B cell (primary cell): Measurements from ENCODE around the gene BRSK1. TPM values are rescaled to one million over a fixed set of nuclear protein-coding genes. Genes with fewer than 3 reads are reported as not detected.

Experiments
- ATAC-seq: fragments of 200-7000 bp; cut with Tn5 transposase; one replicate; pipeline ENCODE4 v1.10.0; 2021; ENCODE audit warnings: low read depth, mild to moderate bottlenecking, moderate number of reproducible peaks, moderate library complexity
- CTCF ChIA-PET: fragments of 350-600 bp; sonication (Branson Sonifier 250); formaldehyde crosslinking; loops from one replicate; lab custom pipeline; 2021; ENCODE audit warnings: antibody characterized with exemption, inconsistent platforms; lab: Charles Lee
- POLR2A ChIA-PET: fragments of 350-600 bp; sonication (Branson Sonifier 250); formaldehyde crosslinking; loops from one replicate; lab custom pipeline; 2021; ENCODE audit warnings: antibody characterized with exemption; lab: Charles Lee
- DNase-seq: peaks from one replicate; pipeline ENCODE4 v3.0.0; 2013
- H2AFZ ChIP-seq: 2 replicates; pipeline ENCODE4 v1.6.1; 2012; ENCODE audit warnings: mild to moderate bottlenecking, low read depth, low read length; ENCODE audit not compliant: insufficient read depth, poor library complexity, severe bottlenecking
- H3K27ac ChIP-seq, 2 donors: 1 replicate in 1 of 2; 2 replicates in 1 of 2; pipeline ENCODE4 v1.5.1; 2012 to 2013; ENCODE audit warnings: low read length in 2 of 2, mild to moderate bottlenecking in 2 of 2, moderate library complexity in 1 of 2
- H3K27me3 ChIP-seq, 4 experiments: fragments of 200-600 bp in 1 of 4; sonication (generic) in 1 of 4; replicated peaks in 1 of 4; 1 replicate in 2 of 4; 2 replicates in 2 of 4; pipeline versions ENCODE4 v1.6.1 to v1.7.0; 2013 to 2016; ENCODE audit warnings: low read length in 3 of 4, mild to moderate bottlenecking in 2 of 4, mixed read lengths in 1 of 4, moderate library complexity in 1 of 4; ENCODE audit not compliant: insufficient read depth in 4 of 4, control insufficient read depth in 3 of 4; ENCODE audit errors: control extremely low read depth in 1 of 4
- H3K36me3 ChIP-seq, 2 experiments: replicated peaks in 1 of 2; 1 replicate in 1 of 2; 2 replicates in 1 of 2; pipeline versions ENCODE4 v1.6.1 to v1.7.1; 2013; ENCODE audit warnings: low read length in 1 of 2; ENCODE audit not compliant: insufficient read depth in 2 of 2, control insufficient read depth in 1 of 2; ENCODE audit errors: control extremely low read depth in 1 of 2, extremely low read depth in 1 of 2
- H3K4me1 ChIP-seq, 2 donors: fragments of 200-600 bp in 1 of 2; sonication (generic) in 1 of 2; 1 replicate in 1 of 2; 2 replicates in 1 of 2; pipeline versions ENCODE4 v1.5.1 to v1.6.1; 2013 to 2017; ENCODE audit warnings: low read length in 2 of 2; ENCODE audit not compliant: control insufficient read depth in 2 of 2, insufficient read depth in 2 of 2
- H3K4me2 ChIP-seq: replicated peaks from 2 replicates; pipeline ENCODE3; 2012; ENCODE audit warnings: mild to moderate bottlenecking, low read depth, low read length; ENCODE audit not compliant: poor library complexity, severe bottlenecking
- H3K4me3 ChIP-seq, 5 experiments: fragments of 200-600 bp in 1 of 5; sonication (generic) in 1 of 5; 1 replicate in 3 of 5; 2 replicates in 2 of 5; pipeline versions ENCODE4 v1.5.1 to v1.7.0; 2011 to 2016; ENCODE audit warnings: low read length in 4 of 5, mild to moderate bottlenecking in 4 of 5, low read depth in 2 of 5, control low read depth in 1 of 5, moderate library complexity in 1 of 5; ENCODE audit not compliant: insufficient read depth in 1 of 5; ENCODE audit errors: control extremely low read depth in 1 of 5, extremely low read depth in 1 of 5
- H3K79me2 ChIP-seq: fragments of 200-600 bp; sonication (generic); one replicate; pipeline ENCODE4 v1.6.0; 2016; ENCODE audit warnings: low read length; ENCODE audit not compliant: control insufficient read depth, insufficient read depth
- H3K9ac ChIP-seq: fragments of 200-600 bp; sonication (generic); 2 replicates; pipeline ENCODE4 v1.6.1; 2017; ENCODE audit warnings: mild to moderate bottlenecking, low read length, moderate library complexity
- H3K9me3 ChIP-seq, 3 donors: one replicate each; pipeline versions ENCODE4 v1.6.1 to v1.7.1; 2013; ENCODE audit warnings: low read length in 2 of 3; ENCODE audit not compliant: control insufficient read depth in 2 of 3, insufficient read depth in 1 of 3; ENCODE audit errors: control extremely low read depth in 1 of 3
- H4K20me1 ChIP-seq: 2 replicates; pipeline ENCODE4 v1.6.0; 2012; ENCODE audit warnings: mild to moderate bottlenecking, low read length; ENCODE audit not compliant: insufficient read depth, control insufficient read depth, poor library complexity, severe bottlenecking
- H3K27ac Mint-ChIP-seq: one replicate; pipeline ENCODE4 v1.8.0; 2021; ENCODE audit warnings: mixed read lengths
- H3K27me3 Mint-ChIP-seq: one replicate; pipeline ENCODE4 v1.8.0; 2021; ENCODE audit warnings: mixed read lengths
- H3K4me1 Mint-ChIP-seq: one replicate; pipeline ENCODE4 v1.8.0; 2021; ENCODE audit warnings: mixed read lengths
- H3K4me3 Mint-ChIP-seq: one replicate; pipeline ENCODE4 v1.8.0; 2021; ENCODE audit warnings: mixed read lengths
- H3K9me3 Mint-ChIP-seq: one replicate; pipeline ENCODE4 v1.8.0; 2022; ENCODE audit warnings: mixed read lengths; ENCODE audit not compliant: insufficient read depth
- CTCF ChIP-seq: fragments of 200-600 bp; IDR thresholded peaks from one replicate; pipeline ENCODE4 v1.8.0; 2022; ENCODE audit warnings: antibody characterized with exemption, mild to moderate bottlenecking
- EZH2 ChIP-seq: IDR thresholded peaks from 2 replicates; pipeline ENCODE4 v1.6.1; 2012; ENCODE audit warnings: borderline replicate concordance, low read depth, mild to moderate bottlenecking, moderate library complexity, low read length; ENCODE audit not compliant: insufficient read depth, poor library complexity, severe bottlenecking
- WGBS: methylation state at CpG from one replicate; pipeline ENCODE4 v1.1.5; 2013; ENCODE audit warnings: missing lambda C conversion rate; ENCODE audit not compliant: insufficient coverage; 5-methylcytosine and 5-hydroxymethylcytosine counted together
- intact Hi-C: fragments of 100-400 bp; cut with micrococcal nuclease; formaldehyde crosslinking; loops from one replicate; pipeline ENCODE4 v1.10.0; 2022
- polyA plus RNA-seq: library from polyadenylated mRNA; depleted of rRNA; stranded (reverse); fragments of >200 nt; gene quantifications from 2 replicates; pipeline ENCODE4 v1.2.3, GENCODE V29; 2012
- total RNA-seq, 2 donors: library from RNA; stranded (reverse); fragments of 120-200 nt in 1 of 2; gene quantifications; 1 replicate in 1 of 2; 2 replicates in 1 of 2; pipeline versions ENCODE4 v1.2.3 to v1.2.4, GENCODE V29; 2013 to 2022

BRSK1 gene
- total and polyA plus RNA-seq, 2 donors (not counting 1 experiment from before 2014, with no cell fraction given) = 0.94 to 1.4 TPM

GRCh38 chr19:55339889-55340783 is 56.3 kb downstream of the BRSK1 start:
- DNase-seq (peak; percentile 52), ATAC-seq (no peak)
- POLR2A ChIA-PET = interaction anchor here (0.7 to 1.8 kb wide), 14 partner anchors 34 to 1181 kb away, joined by 3 to 12 read pairs (median 4); partner anchors contain the start of genes FIZ1, HSPBP1, LENG1 and SYT5
- Mint-ChIP-seq H3K27ac (peak overlapping the region; percentile 93), H3K4me1 (peaks cover 20% of the 10 kb centered on the region), H3K27me3 (peaks cover 16% of the 10 kb centered on the region), H3K9me3 (no peaks in the 10 kb centered on the region), H3K4me3 (peak overlapping the region; percentile 94)
- peaks cover 0 to 23% (median 9%) of the 10 kb centered on the region in 4 experiments for H3K27me3 ChIP-seq
- peak overlapping the region; percentile 31 to 68 for H3K27ac ChIP-seq
- WGBS = 3% methylated on average over 33 of the region's 44 CpGs
- intact Hi-C loops = loop anchor here (1.0 to 5.0 kb wide), 10 partner anchors 14 to 1473 kb away; partner anchors contain the start of genes COX6B2, HSPBP1, ISOC2 and MYADM
- peak overlapping the region; percentile 99 for H3K4me2 ChIP-seq
- no peak for TF ChIP-seq CTCF
- TF ChIP-seq EZH2 = no peak
- H3K36me3 ChIP-seq = peaks cover 0 to 10% of the 10 kb centered on the region in 2 experiments
- peak overlapping the region; percentile 38 for H2AFZ ChIP-seq
- peak overlapping the region; percentile 74 for H3K9ac ChIP-seq
- H3K4me3 ChIP-seq = peak overlapping the region; percentile 41 to 81 (median 59)
- peaks cover 17% of the 10 kb centered on the region for H3K79me2 ChIP-seq
- no peaks in the 10 kb centered on the region for H4K20me1 ChIP-seq
- CTCF ChIA-PET = interaction anchor here (0.6 to 1.8 kb wide), 13 partner anchors 9 to 266 kb away, joined by 3 to 12 read pairs (median 5); partner anchors contain the start of genes PPP6R1, TMEM238 and ZNF865
- peaks cover 0 to 7% (median 0%) of the 10 kb centered on the region in 3 donors for H3K9me3 ChIP-seq
- peaks cover 16 to 28% of the 10 kb centered on the region in 2 donors for H3K4me1 ChIP-seq
